GM12878 (cell line): Measurements from ENCODE around the gene STARD3. TPM values are rescaled to one million over a fixed set of nuclear protein-coding genes. Genes with fewer than 3 reads are reported as not detected.

Experiments used
- ATAC-seq: fragments of 200-7000 bp; cut with Tn5 transposase; 3 replicates; pipeline ENCODE4 v1.9.1; 2020; ENCODE audit warnings: mild to moderate bottlenecking, moderate library complexity
- BruUV-seq: library from RNA; stranded (reverse); fragments of 400-500 nt; replicated peaks from 2 replicates; lab custom pipeline; 2021; lab: Mats Ljungman, UMichigan
- CTCF ChIA-PET: fragments of 300-600 bp; sonication (Branson Sonifier 250); formaldehyde crosslinking; extraction: SDS; loops from one replicate; lab custom pipeline; 2021; ENCODE audit warnings: inconsistent platforms; lab: Yijun Ruan, JAX
- POLR2A ChIA-PET: fragments of 350-600 bp; formaldehyde crosslinking; extraction: SDS; loops from one replicate; lab custom pipeline; 2021; ENCODE audit warnings: inconsistent platforms; lab: Charles Lee
- RAD21 ChIA-PET: fragments of 300-600 bp; sonication (Branson Sonifier 250); formaldehyde crosslinking; loops from one replicate; lab custom pipeline; 2023; ENCODE audit warnings: antibody characterized with exemption; ENCODE audit not compliant: unreplicated experiment; lab: Charles Lee
- SMC1A ChIA-PET: fragments of 300-600 bp; sonication (Branson Sonifier 250); formaldehyde crosslinking; loops from one replicate; lab custom pipeline; 2023; ENCODE audit not compliant: unreplicated experiment, uncharacterized antibody; lab: Charles Lee
- DNase-seq: peaks from one replicate; pipeline ENCODE4 v3.0.0-alpha.2; 2011; ENCODE audit warnings: low read depth, low spot score
- FAIRE-seq: peaks from 3 replicates; lab custom pipeline; 2011; peaks lifted over from hg19 to GRCh38; lab: Jason Lieb, UNC
- H2AFZ ChIP-seq: 2 replicates; pipeline ENCODE4 v1.6.0; 2011; ENCODE audit warnings: low read depth, low read length, control low read depth; ENCODE audit not compliant: control insufficient read depth
- H3K27ac ChIP-seq: 2 replicates; pipeline ENCODE4 v1.5.1; 2011; ENCODE audit warnings: control low read depth; ENCODE audit not compliant: control insufficient read depth, insufficient read depth
- H3K27me3 ChIP-seq, 2 experiments: replicated peaks in 1 of 2; 2 replicates each; pipeline versions ENCODE4 v1.6.0 to v1.6.1; 2011; ENCODE audit warnings: low read length in 1 of 2; ENCODE audit not compliant: control insufficient read depth in 2 of 2, insufficient read depth in 2 of 2
- H3K36me3 ChIP-seq, 2 experiments: 2 replicates each; pipeline ENCODE4 v1.5.1; 2011; ENCODE audit warnings: low read length in 1 of 2; ENCODE audit not compliant: control insufficient read depth in 2 of 2, insufficient read depth in 2 of 2
- H3K4me1 ChIP-seq: 2 replicates; pipeline ENCODE4 v1.6.1; 2011; ENCODE audit warnings: mild to moderate bottlenecking, low read length, moderate library complexity, mixed read lengths; ENCODE audit not compliant: control insufficient read depth, insufficient read depth
- H3K4me2 ChIP-seq: 2 replicates; pipeline ENCODE4 v1.6.0; 2011; ENCODE audit warnings: control low read depth; ENCODE audit not compliant: control insufficient read depth, insufficient read depth
- H3K4me3 ChIP-seq: fragments of 200-600 bp; sonication (generic); 2 replicates; pipeline ENCODE4 v1.5.1; 2016
- H3K79me2 ChIP-seq: 2 replicates; pipeline ENCODE4 v1.6.0; 2011; ENCODE audit warnings: low read length; ENCODE audit not compliant: control insufficient read depth, insufficient read depth
- H3K9ac ChIP-seq: 2 replicates; pipeline ENCODE4 v1.8.0; 2011; ENCODE audit warnings: low read length, control low read depth, mixed read lengths; ENCODE audit not compliant: control insufficient read depth, insufficient read depth
- H3K9me3 ChIP-seq: replicated peaks from 3 replicates; pipeline ENCODE4 v1.5.1; 2011; ENCODE audit warnings: mild to moderate bottlenecking, low read length; ENCODE audit not compliant: control insufficient read depth, insufficient read depth
- H4K20me1 ChIP-seq: 2 replicates; pipeline ENCODE4 v1.6.0; 2011; ENCODE audit not compliant: control insufficient read depth, insufficient read depth
- CBX5 ChIP-seq: sonication (generic); IDR thresholded peaks from 2 replicates; pipeline ENCODE4 v1.6.1; 2016; ENCODE audit warnings: low read depth, moderate library complexity, mild to moderate bottlenecking, inconsistent platforms
- CTCF ChIP-seq, 3 experiments: IDR thresholded peaks in 2 of 3; conservative IDR thresholded peaks in 1 of 3; 2 replicates each; pipeline ENCODE4 v1.5.1; 2011; ENCODE audit warnings: low read depth in 3 of 3, low read length in 3 of 3, mild to moderate bottlenecking in 3 of 3, control low read depth in 2 of 3, moderate library complexity in 2 of 3, inconsistent platforms in 1 of 3, mixed read lengths in 1 of 3; ENCODE audit not compliant: control insufficient read depth in 2 of 3, insufficient read depth in 1 of 3; ENCODE audit errors: extremely low read depth in 1 of 3
- FOXK2 ChIP-seq: fragments of 450-650 bp; IDR thresholded peaks from 2 replicates; pipeline ENCODE4 v1.6.1; 2017; ENCODE audit warnings: mild to moderate bottlenecking, moderate library complexity
- IRF4 ChIP-seq: IDR thresholded peaks from 2 replicates; pipeline ENCODE4 v1.6.1; 2011; ENCODE audit warnings: low read depth, low read length
- NFXL1 ChIP-seq: fragments of 450-650 bp; IDR thresholded peaks from 2 replicates; pipeline ENCODE4 v1.6.1; 2017; ENCODE audit warnings: antibody characterized with exemption, mild to moderate bottlenecking, borderline replicate concordance
- ZZZ3 ChIP-seq: IDR thresholded peaks from 2 replicates; pipeline ENCODE4 v1.6.1; 2011; ENCODE audit warnings: low read depth; ENCODE audit not compliant: control insufficient read depth, insufficient read length
- WGBS: methylation state at CpG from one replicate; pipeline ENCODE4 v1.1.6; 2016; ENCODE audit warnings: low lambda C conversion rate; ENCODE audit not compliant: insufficient replicate concordance, insufficient coverage; ENCODE audit errors: missing lambda C conversion rate; 5-methylcytosine and 5-hydroxymethylcytosine counted together
- in situ Hi-C: fragments of 300-500 bp; cut with MboI; formaldehyde crosslinking; loops from 9 replicates; pipeline ENCODE4 v1.14.3; 2018; ENCODE audit warnings: mixed read lengths
- intact Hi-C: fragments of 100-400 bp; cut with micrococcal nuclease; formaldehyde crosslinking; loops from one replicate; pipeline ENCODE4 v1.14.2; 2022; ENCODE audit not compliant: unreplicated experiment
- polyA plus RNA-seq, 11 experiments: library from polyadenylated mRNA; depleted of rRNA in 4 of 11; unstranded in 6 of 11; stranded (reverse) in 5 of 11; fragments of >200 nt; fragmentation: Nextera tagmentation in 4 of 11; fragmentation: Illumina TruSeq in 1 of 11; extraction: Ambion mirVana in 4 of 11; extraction: Trizol in 1 of 11; gene quantifications; 1 replicate in 1 of 11; 2 replicates in 10 of 11; pipeline versions ENCODE4 v1.2.1 to v1.2.3, GENCODE V29; 2011 to 2016; ENCODE audit warnings: inconsistent platforms in 2 of 11, missing spikeins in 2 of 11, low read depth in 1 of 11
- total RNA-seq, 4 experiments: library from RNA; depleted of rRNA in 3 of 4; stranded (reverse); fragments of >200 nt in 3 of 4; fragmentation: Illumina TruSeq in 1 of 4; extraction: Trizol in 1 of 4; gene quantifications; 2 replicates each; pipeline versions ENCODE4 v1.2.1 to v1.2.3, GENCODE V29; 2013 to 2021
- TF ChIP-seq, protein P1 (sequence below): fragments of 450-650 bp; IDR thresholded peaks from 2 replicates; pipeline ENCODE4 v1.6.1; 2017; ENCODE audit warnings: low read depth, mild to moderate bottlenecking, moderate library complexity

Gene STARD3
- total and polyA plus RNA-seq, 10 of the 15 experiments (the other 5 are each of a cell fraction or from before 2014, with no cell fraction given) = 0.08 to 62.7 (median 27.5) TPM

DNA sequence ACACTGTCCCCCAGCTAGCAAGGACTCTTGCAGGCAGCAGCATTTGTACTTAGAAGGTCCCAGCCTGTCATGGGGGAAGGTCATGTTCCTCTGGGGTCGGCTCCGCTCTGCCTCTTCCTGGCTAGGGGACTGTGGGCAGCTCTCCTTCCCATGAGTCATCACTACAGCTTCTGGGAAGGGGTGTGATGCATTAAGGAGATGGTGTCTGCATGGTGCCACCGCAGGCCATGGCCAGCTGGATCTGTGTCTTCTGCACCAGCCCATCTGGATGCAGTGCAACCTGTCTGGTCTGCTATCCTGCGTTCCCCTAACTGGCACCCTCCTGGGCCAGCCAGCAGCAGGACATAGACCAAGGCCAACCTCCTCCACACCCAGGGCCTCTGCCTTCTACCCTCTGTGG lies 6.3 kb downstream of the STARD3 start:
- DNase-seq = no peak
- Histone ChIP-seq H3K4me3 (no peak overlapping the region), H3K36me3 (no peaks in the 10 kb centered on the region; a peak in 2 of 4 replicates), H3K79me2 (peaks cover 26% of the 10 kb centered on the region), H3K4me2 (no peak overlapping the region), H3K27me3 (no peaks in the 10 kb centered on the region), H2AFZ (no peak overlapping the region)
- CTCF ChIA-PET = interaction anchor here (1.4 to 15.5 kb wide), 4 partner anchors 9 to 22 kb away, joined by 4 to 225 read pairs (median 14); no protein-coding TSS in a partner anchor
- FAIRE-seq = no peak
- TF ChIP-seq, protein P1, sequence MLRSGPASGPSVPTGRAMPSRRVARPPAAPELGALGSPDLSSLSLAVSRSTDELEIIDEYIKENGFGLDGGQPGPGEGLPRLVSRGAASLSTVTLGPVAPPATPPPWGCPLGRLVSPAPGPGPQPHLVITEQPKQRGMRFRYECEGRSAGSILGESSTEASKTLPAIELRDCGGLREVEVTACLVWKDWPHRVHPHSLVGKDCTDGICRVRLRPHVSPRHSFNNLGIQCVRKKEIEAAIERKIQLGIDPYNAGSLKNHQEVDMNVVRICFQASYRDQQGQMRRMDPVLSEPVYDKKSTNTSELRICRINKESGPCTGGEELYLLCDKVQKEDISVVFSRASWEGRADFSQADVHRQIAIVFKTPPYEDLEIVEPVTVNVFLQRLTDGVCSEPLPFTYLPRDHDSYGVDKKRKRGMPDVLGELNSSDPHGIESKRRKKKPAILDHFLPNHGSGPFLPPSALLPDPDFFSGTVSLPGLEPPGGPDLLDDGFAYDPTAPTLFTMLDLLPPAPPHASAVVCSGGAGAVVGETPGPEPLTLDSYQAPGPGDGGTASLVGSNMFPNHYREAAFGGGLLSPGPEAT = no peak
- TF ChIP-seq CBX5 = no peak
- no peak for TF ChIP-seq ZZZ3
- TF ChIP-seq FOXK2 = no peak
- no peak for TF ChIP-seq IRF4
- TF ChIP-seq NFXL1 = no peak
- TF ChIP-seq CTCF (IDR thresholded peaks at IDR 0.05 in 2 of 3, conservative IDR thresholded peaks at IDR 0.05 in 1 of 3; ENCODE audit: control insufficient read depth in 2 of 3, extremely low read depth in 1 of 3, insufficient read depth in 1 of 3, low read depth in 3 of 3, low read length in 3 of 3) = no peak
- TF ChIP-seq, all 136 proteins: peak for 0
- ChIA-PET RAD21 (no interaction called here), POLR2A (no interaction called here), SMC1A (interaction anchor here (1.1 to 1.4 kb wide), 2 partner anchors 11 to 20 kb away, joined by 3 to 4 read pairs; no protein-coding TSS in a partner anchor)
- Histone ChIP-seq H4K20me1 (no peaks in the 10 kb centered on the region; the same call in 1 of the 2 replicates), H3K9ac (no peak overlapping the region), H3K4me1 (peaks cover 11% of the 10 kb centered on the region), H3K9me3 (no peaks in the 10 kb centered on the region), H3K27ac (no peak overlapping the region)
- ATAC-seq = no peak
- WGBS = 85% methylated on average over 4 of the region's 4 CpGs
- intact Hi-C loops = no loop called here
- in situ Hi-C loops = no loop called here
- BruUV-seq = no TSS peak
